Endodermal cell (in vitro differentiated cells): Measurements from ENCODE around the gene CSPG5. TPM values are rescaled to one million over a fixed set of nuclear protein-coding genes. Genes with fewer than 3 reads are reported as not detected.

Source experiments
- DNase-seq: peaks from one replicate; pipeline ENCODE4 v3.0.0-alpha.2; 2017
- H3K27ac ChIP-seq: 2 replicates; pipeline ENCODE4 v1.5.1; 2013; ENCODE audit warnings: mild to moderate bottlenecking, low read depth, low read length, moderate library complexity
- H3K27me3 ChIP-seq: 2 replicates; pipeline ENCODE4 v1.6.1; 2013; ENCODE audit warnings: mild to moderate bottlenecking, low read length, moderate library complexity; ENCODE audit not compliant: insufficient read depth, control insufficient read depth, poor library complexity, severe bottlenecking
- H3K36me3 ChIP-seq: 2 replicates; pipeline ENCODE4 v1.7.0; 2013; ENCODE audit warnings: mild to moderate bottlenecking, low read length, moderate library complexity; ENCODE audit not compliant: control insufficient read depth, insufficient read depth
- H3K4me1 ChIP-seq: one replicate; pipeline ENCODE4 v1.7.0; 2013; ENCODE audit warnings: low read length; ENCODE audit not compliant: control insufficient read depth, insufficient read depth
- H3K4me3 ChIP-seq: 2 replicates; pipeline ENCODE4 v1.5.1; 2013; ENCODE audit warnings: mild to moderate bottlenecking, low read length, moderate library complexity
- H3K9ac ChIP-seq: 2 replicates; pipeline ENCODE4 v1.6.1; 2013; ENCODE audit warnings: mild to moderate bottlenecking, low read length, moderate library complexity; ENCODE audit not compliant: poor library complexity, severe bottlenecking; ENCODE audit errors: extremely low read depth
- H3K9me3 ChIP-seq: 2 replicates; pipeline ENCODE4 v1.6.1; 2013; ENCODE audit warnings: mild to moderate bottlenecking, low read length, moderate library complexity; ENCODE audit not compliant: control insufficient read depth
- H3K27ac Mint-ChIP-seq: 2 replicates; pipeline ENCODE4 v1.8.0; 2020; ENCODE audit warnings: mixed read lengths
- H3K27me3 Mint-ChIP-seq: 2 replicates; pipeline ENCODE4 v1.8.0; 2021; ENCODE audit warnings: mild to moderate bottlenecking, mixed read lengths; ENCODE audit not compliant: insufficient read depth
- H3K36me3 Mint-ChIP-seq: 2 replicates; pipeline ENCODE4 v1.8.0; 2020; ENCODE audit warnings: low read depth, mixed read lengths
- H3K4me1 Mint-ChIP-seq: 2 replicates; pipeline ENCODE4 v1.8.0; 2020; ENCODE audit warnings: mixed read lengths
- H3K4me3 Mint-ChIP-seq: 2 replicates; pipeline ENCODE4 v1.8.0; 2020; ENCODE audit warnings: mild to moderate bottlenecking, moderate library complexity, mixed read lengths
- H3K9me3 Mint-ChIP-seq: 2 replicates; pipeline ENCODE4 v1.8.0; 2020; ENCODE audit warnings: mild to moderate bottlenecking, mixed read lengths
- WGBS, 2 experiments: methylation state at CpG; one replicate each; pipeline versions ENCODE4 v1.1.5 to v1.1.7; 2013; ENCODE audit warnings: missing lambda C conversion rate in 2 of 2, mixed read lengths in 1 of 2; ENCODE audit not compliant: insufficient coverage in 1 of 2, insufficient read length in 1 of 2; 5-methylcytosine and 5-hydroxymethylcytosine counted together
- total RNA-seq, 2 donors: library from RNA; stranded (reverse); fragmentation: NEBNext Ultra II Directional in 1 of 2; extraction: Animal tissue kit (Norgen Biotek cat#: 25700) in 1 of 2; gene quantifications; 2 replicates in 1 of 2; 3 replicates in 1 of 2; pipeline ENCODE4 v1.2.1, GENCODE V29; 2021
- TF ChIP-seq, protein P1 (sequence below): fragments of 200-600 bp; sonication (generic); conservative IDR thresholded peaks from 2 replicates; pipeline ENCODE4 v1.5.0; 2021; ENCODE audit warnings: antibody characterized with exemption, mild to moderate bottlenecking

CSPG5 gene
- total RNA-seq, 2 donors from 2014 or later = 0.53 to 0.70 TPM

DNA sequence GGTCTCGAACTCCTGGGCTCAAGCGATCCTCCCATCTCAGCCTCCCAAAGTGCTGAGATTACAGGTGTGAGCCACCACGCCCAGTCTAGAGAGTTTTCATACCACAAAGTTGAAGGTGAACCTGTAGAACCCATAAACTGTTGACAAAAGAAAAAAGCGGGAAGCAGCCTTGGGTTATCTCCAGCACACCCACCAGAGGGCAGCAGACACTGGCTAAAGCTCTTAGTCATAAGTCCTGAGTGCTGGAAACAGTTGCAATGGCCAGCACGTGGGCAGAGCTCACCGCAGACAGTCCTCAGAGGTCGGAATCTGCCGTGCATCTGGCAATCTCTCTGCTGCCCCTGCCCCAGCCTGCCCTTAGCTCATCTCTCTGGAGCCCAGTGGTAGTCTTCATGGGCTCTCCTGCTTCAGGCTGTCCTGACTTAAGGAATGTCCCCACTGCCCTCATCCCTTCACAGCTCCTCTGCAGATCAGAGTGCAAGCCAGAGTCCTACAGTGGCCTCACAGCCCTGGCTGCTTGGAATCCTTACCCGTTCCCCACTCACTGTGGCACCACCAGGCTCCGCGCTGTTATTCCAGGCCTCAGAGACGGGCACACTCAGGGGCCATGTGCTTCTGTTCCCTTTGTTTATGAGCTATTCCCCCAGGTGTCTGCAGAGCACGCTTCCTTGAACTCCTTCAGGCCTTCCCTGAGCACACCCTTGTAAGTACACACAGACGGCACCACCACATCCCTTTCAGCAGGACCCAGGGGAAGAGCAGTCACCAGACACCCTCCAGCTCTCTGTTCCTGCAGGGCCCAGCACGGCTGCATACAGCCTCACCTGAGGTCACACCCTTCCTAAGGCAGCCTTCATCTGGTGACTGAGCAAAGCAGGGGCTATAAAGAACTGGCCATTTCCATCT lies 56.3 kb downstream of the CSPG5 start:
- TF ChIP-seq, protein P1, sequence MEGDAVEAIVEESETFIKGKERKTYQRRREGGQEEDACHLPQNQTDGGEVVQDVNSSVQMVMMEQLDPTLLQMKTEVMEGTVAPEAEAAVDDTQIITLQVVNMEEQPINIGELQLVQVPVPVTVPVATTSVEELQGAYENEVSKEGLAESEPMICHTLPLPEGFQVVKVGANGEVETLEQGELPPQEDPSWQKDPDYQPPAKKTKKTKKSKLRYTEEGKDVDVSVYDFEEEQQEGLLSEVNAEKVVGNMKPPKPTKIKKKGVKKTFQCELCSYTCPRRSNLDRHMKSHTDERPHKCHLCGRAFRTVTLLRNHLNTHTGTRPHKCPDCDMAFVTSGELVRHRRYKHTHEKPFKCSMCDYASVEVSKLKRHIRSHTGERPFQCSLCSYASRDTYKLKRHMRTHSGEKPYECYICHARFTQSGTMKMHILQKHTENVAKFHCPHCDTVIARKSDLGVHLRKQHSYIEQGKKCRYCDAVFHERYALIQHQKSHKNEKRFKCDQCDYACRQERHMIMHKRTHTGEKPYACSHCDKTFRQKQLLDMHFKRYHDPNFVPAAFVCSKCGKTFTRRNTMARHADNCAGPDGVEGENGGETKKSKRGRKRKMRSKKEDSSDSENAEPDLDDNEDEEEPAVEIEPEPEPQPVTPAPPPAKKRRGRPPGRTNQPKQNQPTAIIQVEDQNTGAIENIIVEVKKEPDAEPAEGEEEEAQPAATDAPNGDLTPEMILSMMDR = peak; percentile 97
- H3K9me3 Mint-ChIP-seq = no peaks in the 10 kb centered on the region
- Histone ChIP-seq H3K27me3 (no peaks in the 10 kb centered on the region), H3K9me3 (no peaks in the 10 kb centered on the region), H3K36me3 (no peaks in the 10 kb centered on the region), H3K9ac (no peak overlapping the region), H3K4me3 (no peak overlapping the region), H3K4me1 (no peaks in the 10 kb centered on the region), H3K27ac (no peak overlapping the region)
- H3K27me3 Mint-ChIP-seq = peaks cover 14% of the 10 kb centered on the region
- H3K27ac Mint-ChIP-seq = no peak overlapping the region
- no peak overlapping the region for H3K4me3 Mint-ChIP-seq
- WGBS, 2 experiments = 49 to 52% methylated on average over 14 to 15 of the region's 15 CpGs
- peak; percentile 93 for DNase-seq
- peaks cover 9% of the 10 kb centered on the region for H3K4me1 Mint-ChIP-seq
- H3K36me3 Mint-ChIP-seq = no peaks in the 10 kb centered on the region

DNA sequence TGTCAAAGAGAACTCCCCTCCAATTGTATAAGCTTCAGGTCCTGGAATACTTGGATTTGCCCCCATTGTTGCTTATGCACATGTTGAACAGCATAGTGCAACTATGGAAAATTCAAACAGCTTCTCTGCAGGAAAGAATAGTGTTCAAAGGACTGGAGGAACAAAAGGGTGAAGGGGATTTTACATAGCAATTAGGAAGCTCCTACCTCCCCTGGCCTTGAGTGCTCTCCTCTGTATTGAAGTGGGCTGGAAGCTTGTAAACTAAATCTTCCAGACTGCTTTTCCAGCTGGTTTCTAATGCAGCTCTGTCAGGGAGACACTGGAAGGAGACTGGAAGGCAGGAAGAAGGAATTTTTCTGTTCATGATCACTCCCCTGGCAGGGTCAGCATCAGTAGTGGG lies 57.9 kb downstream of the CSPG5 start:
- Mint-ChIP-seq H3K4me3 (no peak overlapping the region), H3K27me3 (peaks cover 14% of the 10 kb centered on the region), H3K36me3 (no peaks in the 10 kb centered on the region), H3K4me1 (peaks cover 9% of the 10 kb centered on the region), H3K27ac (no peak overlapping the region), H3K9me3 (no peaks in the 10 kb centered on the region)
- TF ChIP-seq, protein P1 = no peak
- no peaks in the 10 kb centered on the region for H3K9me3 ChIP-seq
- no peak for DNase-seq
- no peaks in the 10 kb centered on the region for H3K36me3 ChIP-seq
- H3K4me1 ChIP-seq = no peaks in the 10 kb centered on the region
- H3K27ac ChIP-seq = peak overlapping the region; percentile 36
- no peaks in the 10 kb centered on the region for H3K27me3 ChIP-seq
- no peak overlapping the region for H3K4me3 ChIP-seq
- no peak overlapping the region for H3K9ac ChIP-seq

DNA sequence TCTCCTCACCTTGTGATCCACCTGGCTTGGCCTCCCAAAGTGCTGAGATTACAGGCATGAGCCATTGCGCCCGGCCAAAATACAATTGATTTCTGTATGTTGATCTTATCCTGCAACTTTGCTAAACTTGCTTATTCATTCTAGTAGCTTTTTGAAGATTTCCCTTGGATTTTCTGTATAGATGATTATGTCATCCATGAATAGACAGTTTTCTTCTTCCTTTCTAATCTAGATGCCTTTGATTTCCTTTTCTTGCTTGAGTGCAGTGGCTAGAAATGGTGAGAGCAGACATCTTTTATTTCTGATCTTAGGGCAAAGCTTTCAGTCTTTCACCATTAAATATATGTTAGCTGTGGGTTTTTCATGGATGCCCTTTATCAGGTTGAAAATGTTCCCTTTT lies 60.7 kb downstream of the CSPG5 start:
- no peak overlapping the region for H3K9ac ChIP-seq
- no peaks in the 10 kb centered on the region for H3K4me1 ChIP-seq
- no peak overlapping the region for H3K4me3 ChIP-seq
- H3K9me3 Mint-ChIP-seq = no peaks in the 10 kb centered on the region
- no peak for DNase-seq
- peaks cover 8% of the 10 kb centered on the region for H3K27me3 Mint-ChIP-seq
- 91 to 100% methylated on average over 2 of the region's 2 CpGs for WGBS, 2 experiments
- TF ChIP-seq, protein P1 = no peak
- no peaks in the 10 kb centered on the region for H3K9me3 ChIP-seq
- H3K4me1 Mint-ChIP-seq = peaks cover 9% of the 10 kb centered on the region
- H3K4me3 Mint-ChIP-seq = no peak overlapping the region
- H3K36me3 ChIP-seq = no peaks in the 10 kb centered on the region
- H3K36me3 Mint-ChIP-seq = no peaks in the 10 kb centered on the region
- H3K27ac Mint-ChIP-seq = no peak overlapping the region
- H3K27me3 ChIP-seq = no peaks in the 10 kb centered on the region
- no peak overlapping the region for H3K27ac ChIP-seq
